HepG2 (cell line): Measurements from ENCODE around the gene MAP2K1. TPM values are rescaled to one million over a fixed set of nuclear protein-coding genes. Genes with fewer than 3 reads are reported as not detected.
"Not testable (repeated sequence)": the region's sequence is repeated elsewhere in the genome, so short reads cannot be mapped to it uniquely, and the experiment has no call there.

Source experiments
- ATAC-seq: fragments of 200-7000 bp; cut with Tn5 transposase; 3 replicates; pipeline ENCODE4 v1.9.1; 2020; ENCODE audit warnings: mild to moderate bottlenecking, moderate library complexity
- BruUV-seq: library from RNA; stranded (reverse); fragments of 400-500 nt; replicated peaks from 2 replicates; lab custom pipeline; 2021; lab: Mats Ljungman, UMichigan
- CTCF ChIA-PET: fragments of 300-600 bp; formaldehyde crosslinking; extraction: SDS; loops from one replicate; lab custom pipeline; 2021; ENCODE audit warnings: low total read pairs, inconsistent platforms, low intra/inter-chr PET ratio; lab: Yijun Ruan, JAX
- POLR2A ChIA-PET: fragments of 350-600 bp; sonication (Branson Sonifier 250); formaldehyde crosslinking; loops from one replicate; lab custom pipeline; 2020; ENCODE audit warnings: antibody characterized with exemption, inconsistent platforms; lab: Yijun Ruan, JAX
- DNase-seq: peaks from one replicate; pipeline ENCODE4 v3.0.0-alpha.2; 2015; ENCODE audit warnings: low spot score
- FAIRE-seq: peaks from 3 replicates; lab custom pipeline; 2011; peaks lifted over from hg19 to GRCh38; lab: Jason Lieb, UNC
- H2AFZ ChIP-seq: one replicate; pipeline ENCODE4 v1.6.1; 2011; ENCODE audit warnings: low read length, inconsistent platforms
- H3K27ac ChIP-seq: fragments of 300-600 bp; 3 replicates; pipeline ENCODE4 v1.8.0; 2011; ENCODE audit warnings: mixed run types, mild to moderate bottlenecking, mixed read lengths, low read length, inconsistent platforms; ENCODE audit not compliant: insufficient read depth; ENCODE audit errors: extremely low read length
- H3K27me3 ChIP-seq, 2 experiments: fragments of 200-600 bp in 1 of 2; 2 replicates in 1 of 2; 3 replicates in 1 of 2; pipeline versions ENCODE4 v1.6.0 to v1.8.0; 2011; ENCODE audit warnings: low read length in 2 of 2, mild to moderate bottlenecking in 2 of 2, moderate library complexity in 2 of 2, inconsistent platforms in 1 of 2; ENCODE audit not compliant: insufficient read depth in 2 of 2, control insufficient read depth in 1 of 2
- H3K36me3 ChIP-seq, 2 experiments: fragments of 200-600 bp in 1 of 2; replicated peaks in 1 of 2; 2 replicates in 1 of 2; 3 replicates in 1 of 2; pipeline versions ENCODE4 v1.5.1 to v1.8.0; 2011; ENCODE audit warnings: low read length in 2 of 2, inconsistent platforms in 1 of 2; ENCODE audit not compliant: insufficient read depth in 2 of 2, control insufficient read depth in 1 of 2
- H3K4me1 ChIP-seq: 2 replicates; pipeline ENCODE4 v1.5.1; 2012; ENCODE audit warnings: low read length, inconsistent platforms; ENCODE audit not compliant: insufficient read depth
- H3K4me2 ChIP-seq: 2 replicates; pipeline ENCODE4 v1.6.0; 2011; ENCODE audit warnings: low read depth, low read length, inconsistent platforms
- H3K4me3 ChIP-seq, 3 experiments: fragments of 200-600 bp in 1 of 3; sonication (generic), shearing (Covaris generic) in 1 of 3; replicated peaks in 1 of 3; 2 replicates each; pipeline ENCODE4 v1.5.1; 2011 to 2016; ENCODE audit warnings: low read length in 3 of 3, inconsistent platforms in 2 of 3, low read depth in 2 of 3, mild to moderate bottlenecking in 2 of 3, control low read depth in 1 of 3, mixed read lengths in 1 of 3; ENCODE audit not compliant: insufficient read depth in 1 of 3
- H3K79me2 ChIP-seq: one replicate; pipeline ENCODE4 v1.6.1; 2011; ENCODE audit warnings: low read length, inconsistent platforms; ENCODE audit not compliant: insufficient read depth
- H3K9ac ChIP-seq: 2 replicates; pipeline ENCODE4 v1.6.0; 2011; ENCODE audit warnings: mild to moderate bottlenecking, low read depth, low read length, inconsistent platforms; ENCODE audit not compliant: insufficient read depth
- H3K9me3 ChIP-seq: 2 replicates; pipeline ENCODE4 v1.5.1; 2012; ENCODE audit warnings: mild to moderate bottlenecking, low read length
- H4K20me1 ChIP-seq: 2 replicates; pipeline ENCODE4 v1.6.0; 2011; ENCODE audit warnings: inconsistent platforms, mild to moderate bottlenecking, low read length, moderate library complexity; ENCODE audit not compliant: insufficient read depth
- CBX2 ChIP-seq, 2 experiments: fragments of 200-600 bp in 1 of 2; sonication (generic); formaldehyde crosslinking in 1 of 2; IDR thresholded peaks; 2 replicates each; pipeline versions ENCODE4 v1.7.0 to v1.8.1; 2018 to 2022; ENCODE audit warnings: low read depth in 2 of 2, low read length in 1 of 2, mild to moderate bottlenecking in 1 of 2, missing genetic modification reagents in 1 of 2
- CEBPB ChIP-seq: IDR thresholded peaks from 2 replicates; pipeline ENCODE4 v1.6.1; 2011; ENCODE audit warnings: low read depth, low read length, improper control_type of control experiment, borderline replicate concordance
- ZNF264 ChIP-seq: sonication (generic); formaldehyde crosslinking; IDR thresholded peaks from 2 replicates; pipeline ENCODE4 v1.4.0; 2020; ENCODE audit warnings: missing genetic modification reagents
- ZNF709 ChIP-seq: sonication (generic); formaldehyde crosslinking; IDR thresholded peaks from 2 replicates; pipeline ENCODE4 v1.5.0; 2020; ENCODE audit warnings: mild to moderate bottlenecking, missing genetic modification reagents
- WGBS: methylation state at CpG from one replicate; pipeline ENCODE4 v1.1.6; 2017; ENCODE audit warnings: low lambda C conversion rate; 5-methylcytosine and 5-hydroxymethylcytosine counted together
- in situ Hi-C: cut with HindIII; loops from 2 replicates; pipeline ENCODE4 v1.10.0; 2017; ENCODE audit warnings: low pct_unique_long_range_greater_than_20kb; ENCODE audit not compliant: extremely low pct_ligation_motif_present
- intact Hi-C: fragments of 100-400 bp; cut with micrococcal nuclease; formaldehyde crosslinking; loops from one replicate; pipeline ENCODE4 v1.10.0; 2022; ENCODE audit not compliant: unreplicated experiment
- polyA plus RNA-seq, 8 experiments: library from polyadenylated mRNA; depleted of rRNA in 3 of 8; stranded (reverse) in 7 of 8; unstranded in 1 of 8; fragments of >200 nt; fragmentation: Illumina TruSeq in 4 of 8; extraction: Trizol in 4 of 8; gene quantifications; 2 replicates each; pipeline versions ENCODE4 v1.2.1 to v1.2.3, GENCODE V29; 2011 to 2016; ENCODE audit warnings: low read depth in 4 of 8, missing spikeins in 1 of 8, mixed read lengths in 1 of 8; ENCODE audit not compliant: insufficient read depth in 1 of 8
- total RNA-seq, 5 experiments: library from RNA; depleted of rRNA; stranded (reverse); fragments of >200 nt; fragmentation: Illumina TruSeq; extraction: Trizol; gene quantifications; 2 replicates each; pipeline ENCODE4 v1.2.3, GENCODE V29; 2016; ENCODE audit warnings: low read depth in 1 of 5
- TF ChIP-seq, protein P1 (sequence below): sonication (generic); formaldehyde crosslinking; IDR thresholded peaks from 2 replicates; pipeline ENCODE4 v1.5.0; 2020; ENCODE audit warnings: missing genetic modification reagents
- TF ChIP-seq, protein P2 (sequence below): sonication (generic); formaldehyde crosslinking; IDR thresholded peaks from 2 replicates; pipeline ENCODE4 v1.8.1; 2023; ENCODE audit warnings: missing genetic modification reagents, mild to moderate bottlenecking, borderline replicate concordance

Gene MAP2K1
- total and polyA plus RNA-seq, 2 of the 13 experiments (the other 11 are each of a cell fraction or from before 2014, with no cell fraction given), result 24.1 to 49.2 TPM

DNA sequence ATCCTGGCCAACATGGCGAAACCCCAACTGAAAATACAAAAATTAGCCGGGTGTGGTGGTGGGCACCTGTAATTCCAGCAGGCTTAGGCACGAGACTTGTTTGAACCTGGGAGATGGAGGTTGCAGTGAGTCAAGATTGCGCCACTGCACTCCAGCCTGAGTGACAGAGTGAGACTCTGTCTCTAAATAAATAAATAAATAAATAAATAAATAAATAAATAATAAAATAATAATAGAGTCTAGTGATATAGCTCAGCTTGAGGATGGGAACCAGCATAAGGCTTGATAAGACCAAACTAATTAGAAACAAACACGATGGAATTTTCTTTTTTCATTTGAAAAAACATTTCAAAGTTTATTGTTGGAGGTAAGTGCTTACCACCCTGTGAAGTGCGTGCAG, 74.6 kb downstream of the MAP2K1 start:
- H3K9me3 ChIP-seq, in situ Hi-C loops, H3K4me1 ChIP-seq, DNase-seq, H2AFZ ChIP-seq, H3K36me3 ChIP-seq, intact Hi-C loops, H3K79me2 ChIP-seq, H3K4me3 ChIP-seq, H3K27me3 ChIP-seq, H4K20me1 ChIP-seq, H3K9ac ChIP-seq, CTCF ChIA-PET, H3K27ac ChIP-seq, H3K4me2 ChIP-seq, ATAC-seq, BruUV-seq, FAIRE-seq, POLR2A ChIA-PET: not testable (repeated sequence)
- 97% methylated on average over 6 of the region's 6 CpGs for WGBS

DNA sequence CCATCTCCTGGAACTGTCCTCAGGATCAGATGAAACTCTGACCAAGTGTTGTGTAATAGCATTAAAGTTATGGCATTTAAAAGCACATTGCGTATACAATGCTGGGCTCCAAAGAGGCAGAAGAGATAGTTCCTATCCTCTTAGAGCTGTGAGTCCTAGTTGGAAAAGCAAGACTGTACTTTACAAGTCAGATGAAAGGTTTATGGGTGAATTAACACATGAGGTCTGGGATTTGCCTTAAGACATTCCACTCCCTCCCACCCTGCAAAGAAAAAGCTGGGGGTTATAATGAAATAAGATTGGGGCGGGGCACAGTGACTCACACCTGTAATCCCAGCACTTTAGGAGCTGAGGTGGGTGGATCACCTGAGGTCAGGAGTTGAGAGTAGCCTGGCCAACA, 75.2 kb downstream of the MAP2K1 start:
- intact Hi-C loops, result no loop called here
- Histone ChIP-seq H3K79me2 (no peaks in the 10 kb centered on the region), H3K9ac (no peak overlapping the region), H3K4me1 (peaks cover 8% of the 10 kb centered on the region), H3K36me3 (peaks cover 4 to 9% of the 10 kb centered on the region in 2 experiments; a peak in 3 of 5 replicates), H3K27me3 (no peaks in the 10 kb centered on the region), H3K4me2 (no peak overlapping the region), H3K9me3 (no peaks in the 10 kb centered on the region), H2AFZ (no peak overlapping the region), H3K4me3 (no peak overlapping the region), H4K20me1 (no peaks in the 10 kb centered on the region), H3K27ac (no peak overlapping the region)
- CTCF ChIA-PET, result no interaction called here
- no peak for DNase-seq
- no peak for FAIRE-seq
- POLR2A ChIA-PET, result no interaction called here
- BruUV-seq, result no TSS peak
- no peak for ATAC-seq
- TF ChIP-seq CEBPB, result peak; percentile 49; the same call in 1 of the 2 replicates
- TF ChIP-seq, protein P1, sequence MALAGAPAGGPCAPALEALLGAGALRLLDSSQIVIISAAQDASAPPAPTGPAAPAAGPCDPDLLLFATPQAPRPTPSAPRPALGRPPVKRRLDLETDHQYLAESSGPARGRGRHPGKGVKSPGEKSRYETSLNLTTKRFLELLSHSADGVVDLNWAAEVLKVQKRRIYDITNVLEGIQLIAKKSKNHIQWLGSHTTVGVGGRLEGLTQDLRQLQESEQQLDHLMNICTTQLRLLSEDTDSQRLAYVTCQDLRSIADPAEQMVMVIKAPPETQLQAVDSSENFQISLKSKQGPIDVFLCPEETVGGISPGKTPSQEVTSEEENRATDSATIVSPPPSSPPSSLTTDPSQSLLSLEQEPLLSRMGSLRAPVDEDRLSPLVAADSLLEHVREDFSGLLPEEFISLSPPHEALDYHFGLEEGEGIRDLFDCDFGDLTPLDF, result no peak
- TF ChIP-seq ZNF709 (CRISPR knock-in tag), result no peak
- TF ChIP-seq, protein P2, sequence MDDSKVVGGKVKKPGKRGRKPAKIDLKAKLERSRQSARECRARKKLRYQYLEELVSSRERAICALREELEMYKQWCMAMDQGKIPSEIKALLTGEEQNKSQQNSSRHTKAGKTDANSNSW (CRISPR knock-in tag), result no peak
- no peak for TF ChIP-seq CBX2 (IDR thresholded peaks at IDR 0.05; ENCODE audit: low read depth, low read length)
- no peak for TF ChIP-seq CBX2 (CRISPR knock-in tag; IDR thresholded peaks at IDR 0.05; ENCODE audit: low read depth)
- no peak for TF ChIP-seq ZNF264 (CRISPR knock-in tag)
- 100% methylated on average over 2 of the region's 2 CpGs for WGBS
- in situ Hi-C loops, result no loop called here
